Glutamatergic neuron (in vitro differentiated cells): ENCODE data around the gene KIF14. TPM values are rescaled to one million over a fixed set of nuclear protein-coding genes. Genes with fewer than 3 reads are reported as not detected.
"Not testable (repeated sequence)": the region's sequence is repeated elsewhere in the genome, so short reads cannot be mapped to it uniquely, and the experiment has no call there.

ENCODE experiments used
- DNase-seq: peaks from one replicate; pipeline ENCODE4 v3.0.0; 2022
- H3K27ac Mint-ChIP-seq: one replicate; pipeline ENCODE4 v1.8.0; 2020; ENCODE audit warnings: mild to moderate bottlenecking, mixed read lengths, inconsistent platforms; ENCODE audit not compliant: unreplicated experiment
- H3K27me3 Mint-ChIP-seq: one replicate; pipeline ENCODE4 v1.8.0; 2020; ENCODE audit warnings: mild to moderate bottlenecking, moderate library complexity, mixed read lengths, inconsistent platforms; ENCODE audit not compliant: unreplicated experiment
- H3K36me3 Mint-ChIP-seq: one replicate; pipeline ENCODE4 v1.8.0; 2020; ENCODE audit warnings: mild to moderate bottlenecking, mixed read lengths, inconsistent platforms; ENCODE audit not compliant: unreplicated experiment
- H3K4me1 Mint-ChIP-seq: one replicate; pipeline ENCODE4 v1.8.0; 2020; ENCODE audit warnings: mild to moderate bottlenecking, low read depth, mixed read lengths, inconsistent platforms; ENCODE audit not compliant: unreplicated experiment
- H3K4me3 Mint-ChIP-seq: one replicate; pipeline ENCODE4 v1.8.0; 2020; ENCODE audit warnings: mild to moderate bottlenecking, mixed read lengths, inconsistent platforms; ENCODE audit not compliant: unreplicated experiment
- H3K9me3 Mint-ChIP-seq: one replicate; pipeline ENCODE4 v1.8.0; 2020; ENCODE audit warnings: mild to moderate bottlenecking, moderate library complexity, mixed read lengths, inconsistent platforms; ENCODE audit not compliant: unreplicated experiment
- CTCF ChIP-seq: fragments of 200-600 bp; sonication (generic); IDR thresholded peaks from one replicate; pipeline ENCODE4 v1.5.0; 2021; ENCODE audit not compliant: partially characterized antibody, unreplicated experiment
- total RNA-seq: library from RNA; stranded (reverse); fragmentation: NEBNext Ultra II Directional; extraction: Animal tissue kit (Norgen Biotek cat#: 25700); gene quantifications from one replicate; pipeline ENCODE4 v1.2.1, GENCODE V29; 2021; ENCODE audit not compliant: unreplicated experiment

KIF14 gene
- total RNA-seq, 1 donor from 2014 or later: 2.9 TPM

- DNase-seq: no peak
- H3K4me3 Mint-ChIP-seq: no peak overlapping the region
- no peaks in the 10 kb centered on the region for H3K27me3 Mint-ChIP-seq
- H3K9me3 Mint-ChIP-seq: no peaks in the 10 kb centered on the region
- H3K27ac Mint-ChIP-seq: no peak overlapping the region
- H3K4me1 Mint-ChIP-seq: peaks cover 6% of the 10 kb centered on the region
- H3K36me3 Mint-ChIP-seq: no peaks in the 10 kb centered on the region
- no peak for TF ChIP-seq CTCF
Observed at GRCh38 chr1:200631375-200631774, 10.8 kb upstream of the KIF14 start.

- not testable (repeated sequence) for H3K4me1 Mint-ChIP-seq, H3K4me3 Mint-ChIP-seq, DNase-seq, H3K9me3 Mint-ChIP-seq, H3K27ac Mint-ChIP-seq, H3K36me3 Mint-ChIP-seq, H3K27me3 Mint-ChIP-seq
Observed at GRCh38 chr1:200630515-200630899, 10.0 kb upstream of the KIF14 start.

GRCh38 chr1:200629876-200630514, 9.4 kb upstream of the KIF14 start:
- no peak for DNase-seq
- no peaks in the 10 kb centered on the region for H3K36me3 Mint-ChIP-seq
- H3K9me3 Mint-ChIP-seq: no peaks in the 10 kb centered on the region
- no peak for TF ChIP-seq CTCF
- no peak overlapping the region for H3K27ac Mint-ChIP-seq
- peaks cover 8% of the 10 kb centered on the region for H3K4me1 Mint-ChIP-seq
- H3K4me3 Mint-ChIP-seq: no peak overlapping the region
- H3K27me3 Mint-ChIP-seq: no peaks in the 10 kb centered on the region

- no peaks in the 10 kb centered on the region for H3K9me3 Mint-ChIP-seq
- peaks cover 8% of the 10 kb centered on the region for H3K4me1 Mint-ChIP-seq
- H3K27me3 Mint-ChIP-seq: no peaks in the 10 kb centered on the region
- no peak for DNase-seq
- no peak overlapping the region for H3K27ac Mint-ChIP-seq
- H3K4me3 Mint-ChIP-seq: no peak overlapping the region
- H3K36me3 Mint-ChIP-seq: no peaks in the 10 kb centered on the region
- no peak for TF ChIP-seq CTCF
Observed at GRCh38 chr1:200628223-200628881, 7.8 kb upstream of the KIF14 start.

- TF ChIP-seq CTCF: no peak
- no peaks in the 10 kb centered on the region for H3K9me3 Mint-ChIP-seq
- H3K27me3 Mint-ChIP-seq: no peaks in the 10 kb centered on the region
- H3K4me3 Mint-ChIP-seq: no peak overlapping the region
- no peak overlapping the region for H3K27ac Mint-ChIP-seq
- H3K4me1 Mint-ChIP-seq: peaks cover 8% of the 10 kb centered on the region
- H3K36me3 Mint-ChIP-seq: no peaks in the 10 kb centered on the region
- DNase-seq: no peak
Observed at GRCh38 chr1:200627575-200628222, 7.1 kb upstream of the KIF14 start.
